H1 (cell line): ENCODE measurements around the gene ARHGAP15. TPM values are rescaled to one million over a fixed set of nuclear protein-coding genes. Genes with fewer than 3 reads are reported as not detected.

Experiments used
- CTCF ChIA-PET: fragments of 300-600 bp; sonication (Branson Sonifier 250); formaldehyde crosslinking; loops from one replicate; lab custom pipeline; 2021; ENCODE audit not compliant: partially characterized antibody; lab: Charles Lee
- POLR2A ChIA-PET: fragments of 300-600 bp; sonication (Branson Sonifier 250); formaldehyde crosslinking; loops from one replicate; lab custom pipeline; 2021; ENCODE audit warnings: inconsistent platforms; ENCODE audit not compliant: partially characterized antibody; lab: Charles Lee
- DNase-seq, 2 experiments: peaks; one replicate each; pipeline versions ENCODE4 v3.0.0 to v3.0.0-alpha.2; 2010 to 2022; ENCODE audit warnings: low spot score in 2 of 2, low read depth in 1 of 2, mixed read lengths in 1 of 2
- FAIRE-seq: peaks from 2 replicates; lab custom pipeline; 2011; peaks lifted over from hg19 to GRCh38; lab: Jason Lieb, UNC
- H2AFZ ChIP-seq: 2 replicates; pipeline ENCODE4 v1.8.1; 2012; ENCODE audit warnings: low read length, inconsistent platforms
- H2AK5ac ChIP-seq: 2 replicates; pipeline ENCODE4 v1.6.1; 2013; ENCODE audit warnings: low read depth, low read length
- H2BK120ac ChIP-seq: replicated peaks from 2 replicates; pipeline ENCODE3; 2013; ENCODE audit warnings: low read depth, low read length, inconsistent platforms
- H2BK12ac ChIP-seq: 2 replicates; pipeline ENCODE4 v1.6.1; 2013; ENCODE audit warnings: low read depth, low read length
- H2BK15ac ChIP-seq: 2 replicates; pipeline ENCODE4 v1.6.1; 2013; ENCODE audit warnings: low read length
- H2BK20ac ChIP-seq: 2 replicates; pipeline ENCODE4 v1.6.1; 2013; ENCODE audit warnings: low read length
- H2BK5ac ChIP-seq: 2 replicates; pipeline ENCODE4 v1.6.1; 2013; ENCODE audit warnings: low read depth, low read length
- H3K14ac ChIP-seq: 2 replicates; pipeline ENCODE4 v1.6.1; 2013; ENCODE audit warnings: inconsistent platforms; ENCODE audit not compliant: insufficient read length
- H3K18ac ChIP-seq: 2 replicates; pipeline ENCODE4 v1.6.1; 2013; ENCODE audit warnings: low read length; ENCODE audit errors: extremely low read depth
- H3K23ac ChIP-seq: 2 replicates; pipeline ENCODE4 v1.6.1; 2013; ENCODE audit warnings: inconsistent platforms; ENCODE audit not compliant: insufficient read length
- H3K23me2 ChIP-seq: 2 replicates; pipeline ENCODE4 v1.6.1; 2013; ENCODE audit warnings: low read depth, low read length
- H3K27ac ChIP-seq: 2 replicates; pipeline ENCODE4 v1.6.1; 2011; ENCODE audit warnings: low read depth, low read length, inconsistent platforms
- H3K27me3 ChIP-seq, 4 experiments: replicated peaks in 1 of 4; 1 replicate in 1 of 4; 2 replicates in 3 of 4; pipeline versions ENCODE4 v1.6.1 to v1.8.1; 2011 to 2013; ENCODE audit warnings: low read length in 3 of 4, mild to moderate bottlenecking in 3 of 4, inconsistent platforms in 2 of 4, mixed read lengths in 2 of 4, moderate library complexity in 1 of 4; ENCODE audit not compliant: control insufficient read depth in 3 of 4, insufficient read depth in 3 of 4; ENCODE audit errors: extremely low read depth in 1 of 4
- H3K36me3 ChIP-seq, 4 experiments: 2 replicates each; pipeline versions ENCODE4 v1.6.1 to v1.8.1; 2011 to 2013; ENCODE audit warnings: mild to moderate bottlenecking in 4 of 4, low read length in 3 of 4, moderate library complexity in 2 of 4, control low read depth in 1 of 4, inconsistent platforms in 1 of 4; ENCODE audit not compliant: insufficient read depth in 4 of 4, control insufficient read depth in 2 of 4
- H3K4ac ChIP-seq: replicated peaks from 2 replicates; pipeline ENCODE3; 2013; ENCODE audit warnings: low read length, low read depth, mixed read lengths, inconsistent platforms; ENCODE audit not compliant: insufficient read length
- H3K4me1 ChIP-seq, 4 experiments: replicated peaks in 1 of 4; 1 replicate in 1 of 4; 2 replicates in 3 of 4; pipeline versions ENCODE4 v1.6.1 to v1.8.1; 2011 to 2013; ENCODE audit warnings: low read length in 3 of 4, inconsistent platforms in 2 of 4, mixed read lengths in 1 of 4; ENCODE audit not compliant: insufficient read depth in 4 of 4, control insufficient read depth in 3 of 4
- H3K4me2 ChIP-seq, 2 experiments: 2 replicates each; pipeline versions ENCODE4 v1.6.1 to v1.8.1; 2011 to 2013; ENCODE audit warnings: low read depth in 2 of 2, low read length in 2 of 2, control low read depth in 1 of 2, inconsistent platforms in 1 of 2, mild to moderate bottlenecking in 1 of 2; ENCODE audit not compliant: insufficient read depth in 1 of 2
- H3K4me3 ChIP-seq, 4 experiments: fragments of 200-600, 300-600 bp in 1 of 4; sonication (generic), shearing (Covaris generic), sonication (Bioruptor Twin) in 1 of 4; 2 replicates each; pipeline versions ENCODE4 v1.5.1 to v1.8.1; 2011 to 2016; ENCODE audit warnings: low read length in 4 of 4, low read depth in 3 of 4, control low read depth in 2 of 4, inconsistent platforms in 2 of 4, mild to moderate bottlenecking in 2 of 4, mixed read lengths in 1 of 4, moderate library complexity in 1 of 4; ENCODE audit not compliant: insufficient read depth in 2 of 4; ENCODE audit errors: extremely low read depth in 1 of 4
- H3K56ac ChIP-seq: replicated peaks from 2 replicates; pipeline ENCODE3; 2013; ENCODE audit warnings: low read depth, mild to moderate bottlenecking, mixed read lengths, low read length, inconsistent platforms; ENCODE audit not compliant: insufficient read length
- H3K79me1 ChIP-seq: 2 replicates; pipeline ENCODE4 v1.6.1; 2013; ENCODE audit warnings: low read depth, low read length, control low read depth
- H3K79me2 ChIP-seq, 2 experiments: 2 replicates each; pipeline versions ENCODE4 v1.6.1 to v1.8.1; 2012 to 2013; ENCODE audit warnings: low read length in 2 of 2, mild to moderate bottlenecking in 2 of 2, inconsistent platforms in 1 of 2; ENCODE audit not compliant: insufficient read depth in 2 of 2, control insufficient read depth in 1 of 2
- H3K9ac ChIP-seq, 4 experiments: replicated peaks in 1 of 4; 1 replicate in 1 of 4; 2 replicates in 3 of 4; pipeline versions ENCODE4 v1.6.1 to v1.8.1; 2011 to 2013; ENCODE audit warnings: low read depth in 3 of 4, low read length in 3 of 4, control low read depth in 2 of 4, mild to moderate bottlenecking in 2 of 4, moderate library complexity in 2 of 4, inconsistent platforms in 1 of 4; ENCODE audit errors: extremely low read depth in 1 of 4
- H3K9me3 ChIP-seq, 2 experiments: 2 replicates each; pipeline versions ENCODE4 v1.6.1 to v1.8.1; 2012 to 2013; ENCODE audit warnings: mild to moderate bottlenecking in 2 of 2, moderate library complexity in 2 of 2, control low read depth in 1 of 2, inconsistent platforms in 1 of 2, low read depth in 1 of 2, low read length in 1 of 2, mixed read lengths in 1 of 2; ENCODE audit not compliant: insufficient read depth in 2 of 2
- H4K20me1 ChIP-seq, 2 experiments: replicated peaks in 1 of 2; 2 replicates each; pipeline versions ENCODE3 to v1.8.1; 2011 to 2013; ENCODE audit warnings: inconsistent platforms in 2 of 2, low read length in 2 of 2, mild to moderate bottlenecking in 1 of 2; ENCODE audit not compliant: insufficient read depth in 2 of 2, control insufficient read depth in 1 of 2
- H4K5ac ChIP-seq: 2 replicates; pipeline ENCODE4 v1.6.1; 2013; ENCODE audit warnings: low read length, low read depth, mixed read lengths, inconsistent platforms; ENCODE audit not compliant: insufficient read length
- H4K8ac ChIP-seq: 2 replicates; pipeline ENCODE4 v1.8.0; 2013; ENCODE audit warnings: mild to moderate bottlenecking, moderate library complexity, low read length, inconsistent platforms; ENCODE audit not compliant: insufficient read depth; ENCODE audit errors: extremely low read depth
- H4K91ac ChIP-seq: replicated peaks from 2 replicates; pipeline ENCODE3; 2013; ENCODE audit warnings: low read length, mixed read lengths, inconsistent platforms; ENCODE audit not compliant: insufficient read length
- SIN3A ChIP-seq, 2 experiments: IDR thresholded peaks in 1 of 2; conservative IDR thresholded peaks in 1 of 2; 2 replicates each; pipeline ENCODE4 v1.6.1; 2011 to 2012; ENCODE audit warnings: low read length in 2 of 2, improper control_type of control experiment in 1 of 2, low read depth in 1 of 2, mild to moderate bottlenecking in 1 of 2
- SIX5 ChIP-seq: IDR thresholded peaks from 2 replicates; pipeline ENCODE4 v1.6.1; 2011; ENCODE audit warnings: mild to moderate bottlenecking, low read depth, low read length
- WGBS, 2 experiments: shearing (Covaris generic) in 1 of 2; methylation state at CpG; one replicate each; pipeline versions ENCODE4 v1.1.6 to v1.1.7; 2013 to 2015; ENCODE audit warnings: low lambda C conversion rate in 2 of 2, mixed read lengths in 2 of 2, inconsistent platforms in 1 of 2, low coverage in 1 of 2, missing lambda C conversion rate in 1 of 2; ENCODE audit not compliant: insufficient replicate concordance in 2 of 2, insufficient coverage in 1 of 2, insufficient read length in 1 of 2; ENCODE audit errors: extremely low coverage in 1 of 2, missing lambda C conversion rate in 1 of 2; 5-methylcytosine and 5-hydroxymethylcytosine counted together
- polyA plus RNA-seq, 7 experiments: library from polyadenylated mRNA; depleted of rRNA in 3 of 7; stranded (reverse) in 5 of 7; unstranded in 2 of 7; fragments of >200 nt in 5 of 7; fragments of 200-250 nt in 2 of 7; gene quantifications; 1 replicate in 5 of 7; 2 replicates in 1 of 7; 4 replicates in 1 of 7; pipeline versions ENCODE4 v1.2.1 to v1.2.3, GENCODE V29; 2011 to 2013; ENCODE audit warnings: missing spikeins in 2 of 7, mixed read lengths in 2 of 7
- total RNA-seq: library from RNA; stranded (reverse); fragmentation: NEBNext Ultra II Directional; extraction: Animal tissue kit (Norgen Biotek cat#: 25700); gene quantifications from 2 replicates; pipeline ENCODE4 v1.2.1, GENCODE V29; 2021

The ARHGAP15 gene
- total and polyA plus RNA-seq, 2 of the 8 experiments (the other 6 are each of a cell fraction or from before 2014, with no cell fraction given) = not detected

DNA sequence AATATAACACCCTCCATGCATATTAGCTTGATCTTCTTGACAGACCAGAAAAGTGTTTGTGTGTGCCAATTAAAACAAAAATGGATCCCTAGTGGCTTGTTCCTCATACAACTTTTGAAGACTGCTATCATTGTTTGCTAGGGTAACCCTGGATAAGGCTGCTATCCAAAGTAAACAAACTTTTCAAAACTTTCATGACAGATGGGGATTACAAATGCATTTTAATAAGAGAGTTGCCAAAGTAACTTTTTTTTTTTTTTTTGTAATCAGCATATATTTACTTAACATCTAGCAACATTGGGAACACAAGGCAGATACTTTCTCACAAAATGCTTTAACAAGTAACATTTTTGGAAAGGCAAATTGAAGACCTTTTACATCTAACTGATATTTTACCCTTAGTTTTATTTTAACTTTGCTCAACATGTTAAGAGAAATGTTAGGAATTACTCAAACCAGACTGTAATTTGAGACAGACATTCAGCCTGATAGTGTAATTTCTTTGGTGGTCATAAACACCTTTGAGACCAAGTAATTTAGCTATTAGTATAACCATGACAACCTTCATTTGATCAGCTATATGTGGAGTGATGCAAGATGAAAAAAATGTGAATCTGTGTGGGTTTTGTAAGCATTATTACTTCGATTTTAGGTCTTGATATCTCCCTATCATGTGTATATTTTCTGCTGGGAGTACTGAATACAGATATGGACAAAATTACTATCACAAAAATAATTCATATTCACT is 300.9 kb downstream of the ARHGAP15 start:
- Histone ChIP-seq H4K5ac (no peak overlapping the region), H3K9me3 (no peaks in the 10 kb centered on the region), H3K23me2 (no peaks in the 10 kb centered on the region), H3K4ac (no peak overlapping the region), H2BK20ac (no peak overlapping the region), H4K8ac (no peak overlapping the region), H2BK12ac (no peak overlapping the region), H2AK5ac (no peak overlapping the region), H3K23ac (no peak overlapping the region), H3K9ac (no peak overlapping the region), H4K91ac (no peak overlapping the region), H2BK15ac (no peak overlapping the region), H3K79me1 (no peaks in the 10 kb centered on the region), H3K79me2 (no peaks in the 10 kb centered on the region), H3K56ac (no peak overlapping the region), H3K4me2 (no peak overlapping the region), H3K4me1 (no peaks in the 10 kb centered on the region), H3K14ac (no peak overlapping the region), H3K4me3 (no peak overlapping the region), H2AFZ (no peak overlapping the region), H3K27ac (no peak overlapping the region), H3K27me3 (no peaks in the 10 kb centered on the region), H2BK120ac (no peak overlapping the region), H4K20me1 (no peaks in the 10 kb centered on the region), H2BK5ac (no peak overlapping the region), H3K36me3 (no peaks in the 10 kb centered on the region), H3K18ac (no peak overlapping the region)
- no peak for FAIRE-seq
- ChIA-PET POLR2A (no interaction called here), CTCF (no interaction called here)
- no peak for DNase-seq
- WGBS, 2 experiments = 75% methylated on average over 1 of the region's 1 CpG; no CpG with 5 or more reads in 1 of the 2 experiments
- TF ChIP-seq SIX5 (no peak), SIN3A (conservative IDR thresholded peaks at IDR 0.05 in 1 of 2, IDR thresholded peaks at IDR 0.05 in 1 of 2; ENCODE audit: low read depth in 1 of 2, low read length in 2 of 2) (no peak)
